ENCODE data around the gene MCRIP2.

The MCRIP2 gene

DNA sequence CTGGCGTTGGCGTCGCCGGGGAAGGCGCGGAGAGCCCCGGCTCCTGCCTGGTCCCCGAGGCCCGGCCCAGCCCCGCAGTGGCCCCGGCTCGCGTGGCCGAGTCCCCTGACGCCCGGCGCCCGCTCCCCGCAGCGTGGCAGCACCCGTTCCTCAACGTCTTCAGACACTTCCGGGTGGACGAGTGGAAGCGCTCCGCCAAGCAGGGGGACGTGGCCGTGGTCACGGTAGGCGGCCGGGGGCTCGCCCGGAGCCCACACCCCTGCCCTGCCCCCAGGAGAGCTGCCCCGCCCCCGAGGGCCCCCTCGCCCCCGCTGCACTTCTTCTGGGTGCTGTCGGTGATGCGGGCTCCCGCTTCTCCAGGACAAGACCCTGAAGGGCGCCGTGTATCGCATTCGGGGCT lies 8.0 kb downstream of the MCRIP2 start:
- DNase-seq = no peak

- no peak for DNase-seq
Observed at GRCh38 chr16:651844-652243, 10.2 kb downstream of the MCRIP2 start.

DNA sequence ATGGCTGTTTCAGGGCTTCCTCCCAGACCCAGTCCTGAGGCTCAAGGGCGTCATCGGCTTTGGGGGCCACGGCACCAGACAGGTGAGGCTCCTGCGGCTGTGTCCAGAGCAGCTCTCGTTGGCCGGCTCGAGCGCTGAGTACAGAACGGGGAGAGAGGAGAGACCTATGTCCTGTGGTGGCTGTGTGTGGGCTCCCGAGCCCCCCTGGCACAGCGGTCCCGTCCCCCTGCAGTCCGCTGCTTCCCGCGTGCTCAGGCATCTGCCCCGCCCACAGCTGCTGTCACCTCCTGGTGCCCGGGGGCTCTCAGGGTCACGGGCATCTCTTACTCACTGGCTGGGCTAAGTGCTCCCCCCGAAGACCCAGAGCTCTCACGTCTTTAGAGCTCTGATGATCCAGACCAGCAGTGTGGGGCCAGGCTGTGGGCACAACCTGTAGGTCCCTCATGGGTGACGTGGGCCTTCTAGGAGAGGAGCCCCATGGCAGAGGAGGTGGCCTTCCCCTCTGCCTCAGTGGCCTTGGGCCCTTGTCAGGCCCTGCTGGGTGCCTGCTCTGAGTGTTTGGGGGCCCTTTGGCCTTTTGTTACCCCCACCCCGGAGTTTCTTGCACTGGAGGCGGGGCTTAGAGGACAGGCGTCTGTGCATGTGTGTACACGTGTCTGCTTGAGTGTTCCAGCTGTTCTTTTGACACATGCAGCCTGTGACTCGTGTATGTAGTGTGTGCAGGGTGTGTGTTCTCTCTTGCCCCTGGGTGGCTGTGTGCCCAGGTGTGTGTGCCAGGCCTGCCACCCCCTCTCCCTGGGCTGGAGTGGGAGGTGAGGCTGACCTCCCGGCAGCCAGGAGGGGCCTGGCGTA lies 11.1 kb downstream of the MCRIP2 start:
- no peak for DNase-seq

DNA sequence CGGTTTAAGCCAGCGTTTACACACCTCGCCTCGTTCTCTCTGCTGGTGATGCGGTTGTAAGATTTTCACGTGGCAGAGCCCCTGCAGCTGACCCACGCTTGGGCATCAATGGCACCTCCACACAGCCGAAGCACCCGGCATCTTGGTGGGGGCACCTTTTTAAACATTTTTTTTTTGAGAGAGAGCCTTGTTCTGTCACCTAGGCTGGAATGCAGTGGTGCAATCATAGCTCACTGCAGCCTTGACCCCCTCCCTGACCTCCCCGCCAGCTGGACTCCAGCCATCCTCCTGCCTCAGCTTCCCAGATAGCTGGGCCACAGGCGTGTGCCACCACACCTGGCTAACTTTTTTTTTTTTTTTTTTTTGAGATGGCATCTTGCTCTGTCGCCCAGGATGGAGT lies 12.4 kb downstream of the MCRIP2 start:
- no peak for DNase-seq

GRCh38 chr16:657487-657886 lies 15.9 kb downstream of the MCRIP2 start:
- DNase-seq = no peak

GRCh38 chr16:658679-659571 lies 17.3 kb downstream of the MCRIP2 start:
- no peak for DNase-seq

- no peak for DNase-seq
Observed at GRCh38 chr16:659618-660017, 18.0 kb downstream of the MCRIP2 start.

DNA sequence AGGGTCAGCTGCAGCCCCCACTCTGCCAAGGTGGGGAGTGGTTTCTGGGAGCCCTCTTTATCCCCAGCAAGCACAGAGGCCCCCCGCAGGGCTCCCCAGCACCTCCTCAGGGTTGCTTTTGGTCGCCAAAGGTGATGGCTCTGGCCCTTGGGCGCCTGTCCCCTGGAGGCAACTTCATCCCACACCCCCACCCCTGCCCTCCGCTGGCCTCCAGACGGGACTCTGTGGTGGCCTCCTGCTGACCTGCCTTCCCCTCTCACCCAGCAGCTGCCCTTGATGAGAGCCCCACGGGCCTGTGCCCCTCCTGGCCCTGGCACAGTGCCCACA lies 18.5 kb downstream of the MCRIP2 start:
- no peak for DNase-seq

DNA sequence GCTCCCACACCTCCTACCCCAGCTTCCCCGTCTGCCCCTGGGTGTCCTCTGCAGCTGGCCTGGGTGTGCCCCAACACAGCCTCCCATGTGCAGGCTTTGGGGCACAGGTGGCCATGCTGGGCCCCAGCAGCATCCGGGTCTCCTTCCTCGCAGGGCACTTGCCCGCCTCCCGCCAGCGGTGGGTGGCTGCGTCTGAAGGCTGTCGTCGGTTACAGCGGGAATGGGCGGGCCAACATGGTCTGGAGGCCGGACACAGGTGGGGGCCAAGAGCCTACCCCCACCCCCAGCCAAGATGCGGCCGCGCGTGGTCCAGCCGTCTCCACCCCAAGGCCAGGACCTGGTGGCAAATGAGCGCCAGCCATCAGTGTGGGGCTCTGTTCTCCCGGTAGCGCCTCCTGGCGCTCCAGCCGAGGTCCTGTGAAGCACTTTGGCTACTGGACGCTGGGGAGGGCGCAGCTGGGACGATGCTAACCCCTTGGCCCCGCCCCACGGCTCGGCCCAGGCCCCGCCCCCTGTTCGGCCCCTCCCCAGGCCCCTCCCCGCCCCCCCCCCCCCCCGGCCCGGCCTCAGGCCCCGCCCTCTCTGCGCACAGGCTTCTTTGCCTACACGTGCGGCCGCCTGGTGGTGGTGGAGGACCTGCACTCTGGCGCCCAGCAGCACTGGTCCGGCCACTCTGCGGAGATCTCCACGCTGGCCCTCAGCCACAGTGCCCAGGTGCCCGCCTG lies 19.0 kb downstream of the MCRIP2 start:
- peak; percentile 89 for DNase-seq

- DNase-seq = no peak
Observed at GRCh38 chr16:661184-661821, 19.7 kb downstream of the MCRIP2 start.

GRCh38 chr16:662095-662494 lies 20.5 kb downstream of the MCRIP2 start:
- no peak for DNase-seq

GRCh38 chr16:662597-662996 lies 21.0 kb downstream of the MCRIP2 start:
- no peak for DNase-seq

- no peak for DNase-seq
Observed at GRCh38 chr16:666572-666971, 24.9 kb downstream of the MCRIP2 start.

GRCh38 chr16:667113-667779 lies 25.6 kb downstream of the MCRIP2 start:
- no peak for DNase-seq

- DNase-seq = peak; percentile 95
Observed at GRCh38 chr16:667780-668518, 26.3 kb downstream of the MCRIP2 start, which contains the start of gene RHOT2. Gene RHOT2 (plus strand): TSS chr16:668132. CDS start chr16:668200, 68 bp downstream.

GRCh38 chr16:668519-669171 lies 27.0 kb downstream of the MCRIP2 start:
- DNase-seq = no peak

DNA sequence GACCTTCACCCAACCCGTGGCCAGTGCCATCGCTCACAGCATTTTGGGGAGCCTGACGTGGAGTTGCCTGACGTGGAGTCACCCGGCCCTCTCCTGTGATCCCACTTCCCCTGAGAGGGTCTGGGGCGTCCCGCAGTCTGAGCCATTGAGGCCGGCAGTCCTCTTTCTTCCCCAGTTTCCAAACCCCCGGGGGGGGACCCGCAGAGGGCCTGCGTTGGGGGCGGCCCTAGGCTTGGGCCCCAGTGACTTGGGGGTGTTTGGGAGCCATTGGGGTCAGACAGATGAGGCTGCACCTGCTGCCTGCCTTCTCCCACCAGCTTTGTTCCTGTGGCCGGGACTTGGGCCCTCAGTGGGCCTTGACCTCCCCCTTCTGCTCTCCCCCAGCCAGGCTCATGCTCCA lies 28.0 kb downstream of the MCRIP2 start:
- DNase-seq = no peak

GRCh38 chr16:670485-671352 lies 29.1 kb downstream of the MCRIP2 start:
- DNase-seq = no peak

DNA sequence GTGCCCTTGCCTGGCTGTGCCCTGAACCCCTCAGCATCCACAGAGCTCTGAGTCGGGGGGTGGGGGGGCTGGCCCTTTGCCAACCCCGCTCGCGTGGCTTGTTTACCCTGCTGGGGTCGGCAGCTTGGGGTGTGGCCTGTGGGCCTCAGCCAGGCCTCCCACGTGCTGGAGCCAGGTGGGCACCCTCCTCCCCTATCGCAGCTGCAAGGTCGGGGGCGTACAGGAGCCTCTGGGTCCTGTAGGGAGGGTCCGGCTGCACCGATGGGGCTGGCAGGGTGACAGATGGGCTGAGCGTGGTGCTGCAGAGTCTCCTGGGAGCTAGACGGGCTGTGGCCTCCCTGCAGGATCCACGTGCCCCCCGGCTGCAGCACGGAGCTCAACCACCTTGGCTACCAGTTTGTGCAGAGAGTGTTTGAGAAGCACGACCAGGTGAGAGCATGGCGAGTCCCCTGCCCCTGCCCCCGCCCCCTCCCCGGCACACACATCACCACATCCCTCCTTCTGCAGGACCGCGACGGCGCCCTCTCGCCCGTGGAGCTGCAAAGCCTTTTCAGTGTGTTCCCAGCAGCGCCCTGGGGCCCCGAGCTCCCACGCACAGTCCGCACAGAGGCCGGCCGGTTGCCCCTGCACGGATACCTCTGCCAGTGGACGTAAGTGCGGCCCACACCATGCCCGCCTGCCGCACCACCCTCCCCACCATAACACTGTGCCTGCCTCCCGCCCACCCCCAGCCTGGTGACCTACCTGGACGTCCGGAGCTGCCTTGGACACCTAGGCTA lies 29.9 kb downstream of the MCRIP2 start:
- DNase-seq = no peak
